ENCODE measurements around the gene SCN9A. TPM values are rescaled to one million over a fixed set of nuclear protein-coding genes. Genes with fewer than 3 reads are reported as not detected.

Gene SCN9A
- total RNA-seq, 3 donors from 2014 or later = 9.0 to 24.3 (median 23.3) TPM

GRCh38 chr2:166170356-166170755 lies 205.4 kb downstream of the SCN9A start:
- Histone ChIP-seq H3K9me3 (no peaks in the 10 kb centered on the region), H3K4me1 (ENCODE audit: low read depth) (no peaks in the 10 kb centered on the region), H3K36me3 (ENCODE audit: low read depth) (no peaks in the 10 kb centered on the region), H3K4me3 (no peak overlapping the region)
- no peak for TF ChIP-seq CTCF (IDR thresholded peaks at IDR 0.05)
- intact Hi-C loops (cut with DNase I, micrococcal nuclease) = no loop called here
- ATAC-seq (no peak), DNase-seq (no peak)

GRCh38 chr2:166167449-166167848 lies 208.3 kb downstream of the SCN9A start:
- H3K4me3 ChIP-seq = no peak overlapping the region
- no peak for TF ChIP-seq CTCF (IDR thresholded peaks at IDR 0.05)

GRCh38 chr2:166163775-166164174 lies 212.0 kb downstream of the SCN9A start:
- Histone ChIP-seq H3K4me1 (ENCODE audit: low read depth) (no peaks in the 10 kb centered on the region), H3K36me3 (ENCODE audit: low read depth) (no peaks in the 10 kb centered on the region), H3K4me3 (no peak overlapping the region), H3K9me3 (no peaks in the 10 kb centered on the region)
- ATAC-seq (no peak), DNase-seq (no peak)
- no peak for TF ChIP-seq CTCF (IDR thresholded peaks at IDR 0.05)
- intact Hi-C loops (cut with DNase I, micrococcal nuclease) = no loop called here

More at GRCh38 chr2:166167449-166167848, 208.3 kb downstream of the SCN9A start:
- intact Hi-C loops (cut with DNase I, micrococcal nuclease) = no loop called here
- DNase-seq (no peak), ATAC-seq (no peak)
- Histone ChIP-seq H3K36me3 (ENCODE audit: low read depth) (no peaks in the 10 kb centered on the region), H3K9me3 (no peaks in the 10 kb centered on the region), H3K4me1 (ENCODE audit: low read depth) (no peaks in the 10 kb centered on the region)

GRCh38 chr2:166158546-166158945 lies 217.2 kb downstream of the SCN9A start:
- H3K36me3 ChIP-seq (ENCODE audit: low read depth) = no peaks in the 10 kb centered on the region
- DNase-seq (no peak), ATAC-seq (no peak)
- no peaks in the 10 kb centered on the region for H3K9me3 ChIP-seq
- intact Hi-C loops (cut with DNase I, micrococcal nuclease) = no loop called here
- TF ChIP-seq CTCF (IDR thresholded peaks at IDR 0.05) = no peak
- no peaks in the 10 kb centered on the region for H3K4me1 ChIP-seq (ENCODE audit: low read depth)
- no peak overlapping the region for H3K4me3 ChIP-seq

GRCh38 chr2:166157578-166157977 lies 218.2 kb downstream of the SCN9A start:
- Histone ChIP-seq H3K4me3 (no peak overlapping the region), H3K4me1 (ENCODE audit: low read depth) (no peaks in the 10 kb centered on the region), H3K9me3 (no peaks in the 10 kb centered on the region), H3K36me3 (ENCODE audit: low read depth) (no peaks in the 10 kb centered on the region)
- intact Hi-C loops (cut with DNase I, micrococcal nuclease) = no loop called here
- DNase-seq (no peak), ATAC-seq (no peak)
- TF ChIP-seq CTCF (IDR thresholded peaks at IDR 0.05) = no peak

- Histone ChIP-seq H3K4me3 (no peak overlapping the region), H3K9me3 (no peaks in the 10 kb centered on the region), H3K4me1 (ENCODE audit: low read depth) (no peaks in the 10 kb centered on the region), H3K36me3 (ENCODE audit: low read depth) (no peaks in the 10 kb centered on the region)
- DNase-seq = no peak
- TF ChIP-seq CTCF (IDR thresholded peaks at IDR 0.05) = no peak
- no peak for ATAC-seq
- intact Hi-C loops (cut with DNase I, micrococcal nuclease) = no loop called here
Observed at GRCh38 chr2:166156985-166157490, 218.7 kb downstream of the SCN9A start.

Measured in mucosa of descending colon (tissue), 3 donors.